Measurements from ENCODE around the gene ONECUT2.

ONECUT2 gene

DNA sequence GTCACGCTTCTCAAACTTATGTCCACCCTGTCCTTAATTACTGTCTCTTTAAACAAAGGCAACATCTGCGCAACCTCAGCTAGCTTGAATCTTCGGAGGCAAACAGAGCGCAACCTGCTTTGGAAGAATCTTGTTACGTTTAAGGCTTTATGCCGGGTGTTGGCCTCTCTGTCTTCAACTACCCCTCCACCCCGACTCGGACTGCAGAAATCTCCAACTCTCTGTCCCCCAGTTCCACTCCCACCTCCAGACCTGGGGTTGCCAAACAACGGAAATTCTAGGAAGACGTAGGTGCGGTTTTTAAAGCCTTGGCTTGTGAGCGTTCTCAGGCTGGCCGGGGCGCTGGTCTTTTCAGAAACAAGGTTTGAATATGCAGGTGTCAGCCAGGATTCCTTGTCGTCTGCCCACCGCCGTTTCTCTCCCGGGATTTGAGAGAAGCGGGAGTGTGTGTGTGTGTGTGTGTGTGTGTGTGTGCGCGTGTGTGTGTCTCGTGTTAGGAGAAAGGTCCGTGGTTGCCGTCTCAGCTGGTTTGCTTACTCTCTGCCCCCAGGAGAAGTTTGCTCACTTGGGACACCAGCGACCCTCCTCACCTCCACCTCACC, 1.1 kb upstream of the ONECUT2 start:
- no peak for ATAC-seq
- TF ChIP-seq PPARA (CRISPR knock-in tag; IDR thresholded peaks at IDR 0.05; ENCODE audit: borderline replicate concordance) = no peak
- TF ChIP-seq, protein P1, sequence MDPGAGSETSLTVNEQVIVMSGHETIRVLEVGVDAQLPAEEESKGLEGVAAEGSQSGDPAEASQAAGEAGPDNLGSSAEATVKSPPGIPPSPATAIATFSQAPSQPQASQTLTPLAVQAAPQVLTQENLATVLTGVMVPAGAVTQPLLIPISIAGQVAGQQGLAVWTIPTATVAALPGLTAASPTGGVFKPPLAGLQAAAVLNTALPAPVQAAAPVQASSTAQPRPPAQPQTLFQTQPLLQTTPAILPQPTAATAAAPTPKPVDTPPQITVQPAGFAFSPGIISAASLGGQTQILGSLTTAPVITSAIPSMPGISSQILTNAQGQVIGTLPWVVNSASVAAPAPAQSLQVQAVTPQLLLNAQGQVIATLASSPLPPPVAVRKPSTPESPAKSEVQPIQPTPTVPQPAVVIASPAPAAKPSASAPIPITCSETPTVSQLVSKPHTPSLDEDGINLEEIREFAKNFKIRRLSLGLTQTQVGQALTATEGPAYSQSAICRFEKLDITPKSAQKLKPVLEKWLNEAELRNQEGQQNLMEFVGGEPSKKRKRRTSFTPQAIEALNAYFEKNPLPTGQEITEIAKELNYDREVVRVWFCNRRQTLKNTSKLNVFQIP (CRISPR knock-in tag; IDR thresholded peaks at IDR 0.05; ENCODE audit: borderline replicate concordance, low read depth) = no peak
- TF ChIP-seq, protein P2, sequence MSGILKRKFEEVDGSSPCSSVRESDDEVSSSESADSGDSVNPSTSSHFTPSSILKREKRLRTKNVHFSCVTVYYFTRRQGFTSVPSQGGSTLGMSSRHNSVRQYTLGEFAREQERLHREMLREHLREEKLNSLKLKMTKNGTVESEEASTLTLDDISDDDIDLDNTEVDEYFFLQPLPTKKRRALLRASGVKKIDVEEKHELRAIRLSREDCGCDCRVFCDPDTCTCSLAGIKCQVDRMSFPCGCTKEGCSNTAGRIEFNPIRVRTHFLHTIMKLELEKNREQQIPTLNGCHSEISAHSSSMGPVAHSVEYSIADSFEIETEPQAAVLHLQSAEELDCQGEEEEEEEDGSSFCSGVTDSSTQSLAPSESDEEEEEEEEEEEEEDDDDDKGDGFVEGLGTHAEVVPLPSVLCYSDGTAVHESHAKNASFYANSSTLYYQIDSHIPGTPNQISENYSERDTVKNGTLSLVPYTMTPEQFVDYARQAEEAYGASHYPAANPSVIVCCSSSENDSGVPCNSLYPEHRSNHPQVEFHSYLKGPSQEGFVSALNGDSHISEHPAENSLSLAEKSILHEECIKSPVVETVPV (CRISPR knock-in tag; IDR thresholded peaks at IDR 0.05) = no peak

DNA sequence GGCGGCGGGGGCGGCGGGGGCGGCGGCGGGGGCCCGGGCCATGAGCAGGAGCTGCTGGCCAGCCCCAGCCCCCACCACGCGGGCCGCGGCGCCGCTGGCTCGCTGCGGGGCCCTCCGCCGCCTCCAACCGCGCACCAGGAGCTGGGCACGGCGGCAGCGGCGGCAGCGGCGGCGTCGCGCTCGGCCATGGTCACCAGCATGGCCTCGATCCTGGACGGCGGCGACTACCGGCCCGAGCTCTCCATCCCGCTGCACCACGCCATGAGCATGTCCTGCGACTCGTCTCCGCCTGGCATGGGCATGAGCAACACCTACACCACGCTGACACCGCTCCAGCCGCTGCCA, 644 bp downstream of the ONECUT2 start:
- no peak for TF ChIP-seq OSR1 (CRISPR knock-in tag; IDR thresholded peaks at IDR 0.05)
- no peak for TF ChIP-seq ISL1 (CRISPR knock-in tag; IDR thresholded peaks at IDR 0.05)
- TF ChIP-seq, protein P3, sequence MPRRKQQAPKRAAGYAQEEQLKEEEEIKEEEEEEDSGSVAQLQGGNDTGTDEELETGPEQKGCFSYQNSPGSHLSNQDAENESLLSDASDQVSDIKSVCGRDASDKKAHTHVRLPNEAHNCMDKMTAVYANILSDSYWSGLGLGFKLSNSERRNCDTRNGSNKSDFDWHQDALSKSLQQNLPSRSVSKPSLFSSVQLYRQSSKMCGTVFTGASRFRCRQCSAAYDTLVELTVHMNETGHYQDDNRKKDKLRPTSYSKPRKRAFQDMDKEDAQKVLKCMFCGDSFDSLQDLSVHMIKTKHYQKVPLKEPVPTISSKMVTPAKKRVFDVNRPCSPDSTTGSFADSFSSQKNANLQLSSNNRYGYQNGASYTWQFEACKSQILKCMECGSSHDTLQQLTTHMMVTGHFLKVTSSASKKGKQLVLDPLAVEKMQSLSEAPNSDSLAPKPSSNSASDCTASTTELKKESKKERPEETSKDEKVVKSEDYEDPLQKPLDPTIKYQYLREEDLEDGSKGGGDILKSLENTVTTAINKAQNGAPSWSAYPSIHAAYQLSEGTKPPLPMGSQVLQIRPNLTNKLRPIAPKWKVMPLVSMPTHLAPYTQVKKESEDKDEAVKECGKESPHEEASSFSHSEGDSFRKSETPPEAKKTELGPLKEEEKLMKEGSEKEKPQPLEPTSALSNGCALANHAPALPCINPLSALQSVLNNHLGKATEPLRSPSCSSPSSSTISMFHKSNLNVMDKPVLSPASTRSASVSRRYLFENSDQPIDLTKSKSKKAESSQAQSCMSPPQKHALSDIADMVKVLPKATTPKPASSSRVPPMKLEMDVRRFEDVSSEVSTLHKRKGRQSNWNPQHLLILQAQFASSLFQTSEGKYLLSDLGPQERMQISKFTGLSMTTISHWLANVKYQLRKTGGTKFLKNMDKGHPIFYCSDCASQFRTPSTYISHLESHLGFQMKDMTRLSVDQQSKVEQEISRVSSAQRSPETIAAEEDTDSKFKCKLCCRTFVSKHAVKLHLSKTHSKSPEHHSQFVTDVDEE (CRISPR knock-in tag; IDR thresholded peaks at IDR 0.05) = no peak
- no peak for TF ChIP-seq CSDC2 (CRISPR knock-in tag; IDR thresholded peaks at IDR 0.05)
- no peak for TF ChIP-seq ZNF8 (CRISPR knock-in tag; IDR thresholded peaks at IDR 0.05)
- TF ChIP-seq SNAI2 (CRISPR knock-in tag; IDR thresholded peaks at IDR 0.05) = no peak
- no peak for TF ChIP-seq PPARA (CRISPR knock-in tag; IDR thresholded peaks at IDR 0.05; ENCODE audit: borderline replicate concordance)
- no peak for ATAC-seq

DNA sequence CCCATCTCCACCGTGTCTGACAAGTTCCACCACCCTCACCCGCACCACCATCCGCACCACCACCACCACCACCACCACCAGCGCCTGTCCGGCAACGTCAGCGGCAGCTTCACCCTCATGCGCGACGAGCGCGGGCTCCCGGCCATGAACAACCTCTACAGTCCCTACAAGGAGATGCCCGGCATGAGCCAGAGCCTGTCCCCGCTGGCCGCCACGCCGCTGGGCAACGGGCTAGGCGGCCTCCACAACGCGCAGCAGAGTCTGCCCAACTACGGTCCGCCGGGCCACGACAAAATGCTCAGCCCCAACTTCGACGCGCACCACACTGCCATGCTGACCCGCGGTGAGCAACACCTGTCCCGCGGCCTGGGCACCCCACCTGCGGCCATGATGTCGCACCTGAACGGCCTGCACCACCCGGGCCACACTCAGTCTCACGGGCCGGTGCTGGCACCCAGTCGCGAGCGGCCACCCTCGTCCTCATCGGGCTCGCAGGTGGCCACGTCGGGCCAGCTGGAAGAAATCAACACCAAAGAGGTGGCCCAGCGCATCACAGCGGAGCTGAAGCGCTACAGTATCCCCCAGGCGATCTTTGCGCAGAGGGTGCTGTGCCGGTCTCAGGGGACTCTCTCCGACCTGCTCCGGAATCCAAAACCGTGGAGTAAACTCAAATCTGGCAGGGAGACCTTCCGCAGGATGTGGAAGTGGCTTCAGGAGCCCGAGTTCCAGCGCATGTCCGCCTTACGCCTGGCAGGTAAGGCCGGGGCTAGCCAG, 1.2 kb downstream of the ONECUT2 start:
- ATAC-seq = no peak
- TF ChIP-seq ZFP30 (CRISPR knock-in tag; IDR thresholded peaks at IDR 0.05) (no peak), ISL1 (CRISPR knock-in tag; IDR thresholded peaks at IDR 0.05) (no peak), SNAI2 (CRISPR knock-in tag; IDR thresholded peaks at IDR 0.05) (no peak), ARNTL (CRISPR knock-in tag; IDR thresholded peaks at IDR 0.05; ENCODE audit: borderline replicate concordance, low read depth) (no peak), ESRRG (CRISPR knock-in tag; IDR thresholded peaks at IDR 0.05) (no peak), ZNF565 (CRISPR knock-in tag; conservative IDR thresholded peaks at IDR 0.05; ENCODE audit: low read depth) (no peak)
- TF ChIP-seq, protein P2 (CRISPR knock-in tag; IDR thresholded peaks at IDR 0.05) = no peak

DNA sequence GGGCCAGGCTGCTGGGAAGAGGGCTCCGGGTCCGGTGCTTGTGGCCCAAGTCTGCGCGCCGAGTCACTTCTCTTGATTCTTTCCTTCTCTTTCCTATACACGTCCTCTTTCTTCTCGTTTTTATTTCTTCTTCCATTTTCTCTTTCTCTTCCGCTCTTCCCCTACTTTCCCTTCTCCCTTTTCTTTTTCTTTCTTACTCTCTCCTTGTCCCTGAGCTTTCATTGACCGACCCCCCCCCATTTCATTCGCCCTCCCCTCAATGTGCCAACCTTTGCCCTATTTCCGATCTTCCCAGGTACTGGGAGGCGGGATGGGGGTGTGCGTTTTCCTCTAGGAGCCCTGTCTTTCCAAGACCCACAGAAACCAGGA, 1.8 kb downstream of the ONECUT2 start:
- TF ChIP-seq, protein P4, sequence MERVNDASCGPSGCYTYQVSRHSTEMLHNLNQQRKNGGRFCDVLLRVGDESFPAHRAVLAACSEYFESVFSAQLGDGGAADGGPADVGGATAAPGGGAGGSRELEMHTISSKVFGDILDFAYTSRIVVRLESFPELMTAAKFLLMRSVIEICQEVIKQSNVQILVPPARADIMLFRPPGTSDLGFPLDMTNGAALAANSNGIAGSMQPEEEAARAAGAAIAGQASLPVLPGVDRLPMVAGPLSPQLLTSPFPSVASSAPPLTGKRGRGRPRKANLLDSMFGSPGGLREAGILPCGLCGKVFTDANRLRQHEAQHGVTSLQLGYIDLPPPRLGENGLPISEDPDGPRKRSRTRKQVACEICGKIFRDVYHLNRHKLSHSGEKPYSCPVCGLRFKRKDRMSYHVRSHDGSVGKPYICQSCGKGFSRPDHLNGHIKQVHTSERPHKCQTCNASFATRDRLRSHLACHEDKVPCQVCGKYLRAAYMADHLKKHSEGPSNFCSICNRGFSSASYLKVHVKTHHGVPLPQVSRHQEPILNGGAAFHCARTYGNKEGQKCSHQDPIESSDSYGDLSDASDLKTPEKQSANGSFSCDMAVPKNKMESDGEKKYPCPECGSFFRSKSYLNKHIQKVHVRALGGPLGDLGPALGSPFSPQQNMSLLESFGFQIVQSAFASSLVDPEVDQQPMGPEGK (CRISPR knock-in tag; IDR thresholded peaks at IDR 0.05; ENCODE audit: borderline replicate concordance) = no peak
- TF ChIP-seq OSR1 (CRISPR knock-in tag; IDR thresholded peaks at IDR 0.05) = no peak
- ATAC-seq = no peak

DNA sequence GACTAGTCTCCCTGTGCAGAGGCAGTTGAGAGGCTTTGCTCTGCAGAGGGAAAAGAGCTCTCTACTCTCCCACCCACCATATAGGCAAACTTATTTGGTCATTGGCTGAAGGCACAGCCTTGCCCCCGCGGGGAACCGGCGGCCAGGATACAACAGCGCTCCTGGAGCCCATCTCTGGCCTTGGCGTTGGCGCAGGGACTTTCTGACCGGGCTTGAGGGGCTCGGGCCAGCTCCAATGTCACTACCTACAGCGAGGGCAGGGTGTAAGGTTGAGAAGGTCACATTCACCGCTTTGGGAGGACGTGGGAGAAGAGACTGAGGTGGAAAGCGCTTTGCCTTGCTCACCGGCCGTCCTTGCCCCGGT, 2.2 kb downstream of the ONECUT2 start:
- ATAC-seq = peak; percentile 36
- TF ChIP-seq ESRRG (CRISPR knock-in tag; IDR thresholded peaks at IDR 0.05) (no peak), RARB (CRISPR knock-in tag; IDR thresholded peaks at IDR 0.05) (no peak), CSDC2 (CRISPR knock-in tag; IDR thresholded peaks at IDR 0.05) (no peak), ZNF70 (CRISPR knock-in tag; IDR thresholded peaks at IDR 0.05) (no peak), ZNF8 (CRISPR knock-in tag; IDR thresholded peaks at IDR 0.05) (no peak), BACH2 (CRISPR knock-in tag; IDR thresholded peaks at IDR 0.05; ENCODE audit: borderline replicate concordance) (no peak)
- TF ChIP-seq, protein P5, sequence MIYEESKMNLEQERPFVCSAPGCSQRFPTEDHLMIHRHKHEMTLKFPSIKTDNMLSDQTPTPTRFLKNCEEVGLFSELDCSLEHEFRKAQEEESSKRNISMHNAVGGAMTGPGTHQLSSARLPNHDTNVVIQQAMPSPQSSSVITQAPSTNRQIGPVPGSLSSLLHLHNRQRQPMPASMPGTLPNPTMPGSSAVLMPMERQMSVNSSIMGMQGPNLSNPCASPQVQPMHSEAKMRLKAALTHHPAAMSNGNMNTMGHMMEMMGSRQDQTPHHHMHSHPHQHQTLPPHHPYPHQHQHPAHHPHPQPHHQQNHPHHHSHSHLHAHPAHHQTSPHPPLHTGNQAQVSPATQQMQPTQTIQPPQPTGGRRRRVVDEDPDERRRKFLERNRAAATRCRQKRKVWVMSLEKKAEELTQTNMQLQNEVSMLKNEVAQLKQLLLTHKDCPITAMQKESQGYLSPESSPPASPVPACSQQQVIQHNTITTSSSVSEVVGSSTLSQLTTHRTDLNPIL (CRISPR knock-in tag; IDR thresholded peaks at IDR 0.05; ENCODE audit: low read depth) = no peak
- TF ChIP-seq, protein P2 (CRISPR knock-in tag; IDR thresholded peaks at IDR 0.05) = no peak
- TF ChIP-seq, protein P4 (CRISPR knock-in tag; IDR thresholded peaks at IDR 0.05; ENCODE audit: borderline replicate concordance) = no peak
